B cell (primary cell): ENCODE measurements around the gene LAMTOR3. TPM values are rescaled to one million over a fixed set of nuclear protein-coding genes. Genes with fewer than 3 reads are reported as not detected.

Experiments used
- ATAC-seq: fragments of 200-7000 bp; cut with Tn5 transposase; one replicate; pipeline ENCODE4 v1.10.0; 2021; ENCODE audit warnings: low read depth, mild to moderate bottlenecking, moderate number of reproducible peaks, moderate library complexity
- CTCF ChIA-PET: fragments of 350-600 bp; sonication (Branson Sonifier 250); formaldehyde crosslinking; loops from one replicate; lab custom pipeline; 2021; ENCODE audit warnings: antibody characterized with exemption, inconsistent platforms; lab: Charles Lee
- POLR2A ChIA-PET: fragments of 350-600 bp; sonication (Branson Sonifier 250); formaldehyde crosslinking; loops from one replicate; lab custom pipeline; 2021; ENCODE audit warnings: antibody characterized with exemption; lab: Charles Lee
- DNase-seq: peaks from one replicate; pipeline ENCODE4 v3.0.0; 2013
- H2AFZ ChIP-seq: 2 replicates; pipeline ENCODE4 v1.6.1; 2012; ENCODE audit warnings: mild to moderate bottlenecking, low read depth, low read length; ENCODE audit not compliant: insufficient read depth, poor library complexity, severe bottlenecking
- H3K27ac ChIP-seq, 2 donors: 1 replicate in 1 of 2; 2 replicates in 1 of 2; pipeline ENCODE4 v1.5.1; 2012 to 2013; ENCODE audit warnings: low read length in 2 of 2, mild to moderate bottlenecking in 2 of 2, moderate library complexity in 1 of 2
- H3K27me3 ChIP-seq, 4 experiments: fragments of 200-600 bp in 1 of 4; sonication (generic) in 1 of 4; replicated peaks in 1 of 4; 1 replicate in 2 of 4; 2 replicates in 2 of 4; pipeline versions ENCODE4 v1.6.1 to v1.7.0; 2013 to 2016; ENCODE audit warnings: low read length in 3 of 4, mild to moderate bottlenecking in 2 of 4, mixed read lengths in 1 of 4, moderate library complexity in 1 of 4; ENCODE audit not compliant: insufficient read depth in 4 of 4, control insufficient read depth in 3 of 4; ENCODE audit errors: control extremely low read depth in 1 of 4
- H3K36me3 ChIP-seq, 2 experiments: replicated peaks in 1 of 2; 1 replicate in 1 of 2; 2 replicates in 1 of 2; pipeline versions ENCODE4 v1.6.1 to v1.7.1; 2013; ENCODE audit warnings: low read length in 1 of 2; ENCODE audit not compliant: insufficient read depth in 2 of 2, control insufficient read depth in 1 of 2; ENCODE audit errors: control extremely low read depth in 1 of 2, extremely low read depth in 1 of 2
- H3K4me1 ChIP-seq, 2 donors: fragments of 200-600 bp in 1 of 2; sonication (generic) in 1 of 2; 1 replicate in 1 of 2; 2 replicates in 1 of 2; pipeline versions ENCODE4 v1.5.1 to v1.6.1; 2013 to 2017; ENCODE audit warnings: low read length in 2 of 2; ENCODE audit not compliant: control insufficient read depth in 2 of 2, insufficient read depth in 2 of 2
- H3K4me2 ChIP-seq: replicated peaks from 2 replicates; pipeline ENCODE3; 2012; ENCODE audit warnings: mild to moderate bottlenecking, low read depth, low read length; ENCODE audit not compliant: poor library complexity, severe bottlenecking
- H3K4me3 ChIP-seq, 5 experiments: fragments of 200-600 bp in 1 of 5; sonication (generic) in 1 of 5; 1 replicate in 3 of 5; 2 replicates in 2 of 5; pipeline versions ENCODE4 v1.5.1 to v1.7.0; 2011 to 2016; ENCODE audit warnings: low read length in 4 of 5, mild to moderate bottlenecking in 4 of 5, low read depth in 2 of 5, control low read depth in 1 of 5, moderate library complexity in 1 of 5; ENCODE audit not compliant: insufficient read depth in 1 of 5; ENCODE audit errors: control extremely low read depth in 1 of 5, extremely low read depth in 1 of 5
- H3K79me2 ChIP-seq: fragments of 200-600 bp; sonication (generic); one replicate; pipeline ENCODE4 v1.6.0; 2016; ENCODE audit warnings: low read length; ENCODE audit not compliant: control insufficient read depth, insufficient read depth
- H3K9ac ChIP-seq: fragments of 200-600 bp; sonication (generic); 2 replicates; pipeline ENCODE4 v1.6.1; 2017; ENCODE audit warnings: mild to moderate bottlenecking, low read length, moderate library complexity
- H3K9me3 ChIP-seq, 3 donors: one replicate each; pipeline versions ENCODE4 v1.6.1 to v1.7.1; 2013; ENCODE audit warnings: low read length in 2 of 3; ENCODE audit not compliant: control insufficient read depth in 2 of 3, insufficient read depth in 1 of 3; ENCODE audit errors: control extremely low read depth in 1 of 3
- H4K20me1 ChIP-seq: 2 replicates; pipeline ENCODE4 v1.6.0; 2012; ENCODE audit warnings: mild to moderate bottlenecking, low read length; ENCODE audit not compliant: insufficient read depth, control insufficient read depth, poor library complexity, severe bottlenecking
- H3K27ac Mint-ChIP-seq: one replicate; pipeline ENCODE4 v1.8.0; 2021; ENCODE audit warnings: mixed read lengths
- H3K27me3 Mint-ChIP-seq: one replicate; pipeline ENCODE4 v1.8.0; 2021; ENCODE audit warnings: mixed read lengths
- H3K4me1 Mint-ChIP-seq: one replicate; pipeline ENCODE4 v1.8.0; 2021; ENCODE audit warnings: mixed read lengths
- H3K4me3 Mint-ChIP-seq: one replicate; pipeline ENCODE4 v1.8.0; 2021; ENCODE audit warnings: mixed read lengths
- H3K9me3 Mint-ChIP-seq: one replicate; pipeline ENCODE4 v1.8.0; 2022; ENCODE audit warnings: mixed read lengths; ENCODE audit not compliant: insufficient read depth
- EZH2 ChIP-seq: IDR thresholded peaks from 2 replicates; pipeline ENCODE4 v1.6.1; 2012; ENCODE audit warnings: borderline replicate concordance, low read depth, mild to moderate bottlenecking, moderate library complexity, low read length; ENCODE audit not compliant: insufficient read depth, poor library complexity, severe bottlenecking
- WGBS: methylation state at CpG from one replicate; pipeline ENCODE4 v1.1.5; 2013; ENCODE audit warnings: missing lambda C conversion rate; ENCODE audit not compliant: insufficient coverage; 5-methylcytosine and 5-hydroxymethylcytosine counted together
- intact Hi-C: fragments of 100-400 bp; cut with micrococcal nuclease; formaldehyde crosslinking; loops from one replicate; pipeline ENCODE4 v1.10.0; 2022
- polyA plus RNA-seq: library from polyadenylated mRNA; depleted of rRNA; stranded (reverse); fragments of >200 nt; gene quantifications from 2 replicates; pipeline ENCODE4 v1.2.3, GENCODE V29; 2012
- total RNA-seq, 2 donors: library from RNA; stranded (reverse); fragments of 120-200 nt in 1 of 2; gene quantifications; 1 replicate in 1 of 2; 2 replicates in 1 of 2; pipeline versions ENCODE4 v1.2.3 to v1.2.4, GENCODE V29; 2013 to 2022
- TF ChIP-seq, protein P1 (sequence below): fragments of 200-600 bp; IDR thresholded peaks from one replicate; pipeline ENCODE4 v1.8.0; 2022; ENCODE audit warnings: antibody characterized with exemption, mild to moderate bottlenecking

The LAMTOR3 gene
- total and polyA plus RNA-seq, 2 donors (not counting 1 experiment from before 2014, with no cell fraction given): 8.0 to 18.0 TPM

- TF ChIP-seq, protein P1, sequence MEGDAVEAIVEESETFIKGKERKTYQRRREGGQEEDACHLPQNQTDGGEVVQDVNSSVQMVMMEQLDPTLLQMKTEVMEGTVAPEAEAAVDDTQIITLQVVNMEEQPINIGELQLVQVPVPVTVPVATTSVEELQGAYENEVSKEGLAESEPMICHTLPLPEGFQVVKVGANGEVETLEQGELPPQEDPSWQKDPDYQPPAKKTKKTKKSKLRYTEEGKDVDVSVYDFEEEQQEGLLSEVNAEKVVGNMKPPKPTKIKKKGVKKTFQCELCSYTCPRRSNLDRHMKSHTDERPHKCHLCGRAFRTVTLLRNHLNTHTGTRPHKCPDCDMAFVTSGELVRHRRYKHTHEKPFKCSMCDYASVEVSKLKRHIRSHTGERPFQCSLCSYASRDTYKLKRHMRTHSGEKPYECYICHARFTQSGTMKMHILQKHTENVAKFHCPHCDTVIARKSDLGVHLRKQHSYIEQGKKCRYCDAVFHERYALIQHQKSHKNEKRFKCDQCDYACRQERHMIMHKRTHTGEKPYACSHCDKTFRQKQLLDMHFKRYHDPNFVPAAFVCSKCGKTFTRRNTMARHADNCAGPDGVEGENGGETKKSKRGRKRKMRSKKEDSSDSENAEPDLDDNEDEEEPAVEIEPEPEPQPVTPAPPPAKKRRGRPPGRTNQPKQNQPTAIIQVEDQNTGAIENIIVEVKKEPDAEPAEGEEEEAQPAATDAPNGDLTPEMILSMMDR: no peak
- no peak for TF ChIP-seq EZH2
- no peak for DNase-seq
- no peaks in the 10 kb centered on the region for H3K9me3 Mint-ChIP-seq
- ATAC-seq: no peak
- Histone ChIP-seq H3K9ac (no peak overlapping the region), H2AFZ (no peak overlapping the region), H3K4me3 (no peak overlapping the region), H3K4me2 (no peak overlapping the region), H3K36me3 (peaks cover 20 to 41% of the 10 kb centered on the region in 2 experiments), H4K20me1 (peaks cover 16% of the 10 kb centered on the region), H3K4me1 (peaks cover 32 to 40% of the 10 kb centered on the region in 2 donors), H3K27ac (peak overlapping the region in 1 of 2 donors; percentile 84), H3K79me2 (peaks cover 55% of the 10 kb centered on the region), H3K27me3 (no peaks in the 10 kb centered on the region), H3K9me3 (no peaks in the 10 kb centered on the region)
- intact Hi-C loops: no loop called here
- peak overlapping the region; percentile 57 for H3K27ac Mint-ChIP-seq
- no peak overlapping the region for H3K4me3 Mint-ChIP-seq
- ChIA-PET POLR2A (no interaction called here), CTCF (interaction anchor here (1.4 to 5.8 kb wide), 2 partner anchors 37 to 42 kb away, joined by 3 to 34 read pairs; partner anchors contain the start of gene DAPP1)
- WGBS: no CpG with 5 or more reads among the region's 1 CpG
- peaks cover 61% of the 10 kb centered on the region for H3K4me1 Mint-ChIP-seq
- no peaks in the 10 kb centered on the region for H3K27me3 Mint-ChIP-seq
These were observed 40.2 kb downstream of the LAMTOR3 start for GRCh38 chr4:99853999-99854398.

- H3K27me3 Mint-ChIP-seq: no peaks in the 10 kb centered on the region
- no peaks in the 10 kb centered on the region for H3K9me3 Mint-ChIP-seq
- Histone ChIP-seq H3K36me3 (peaks cover 19 to 41% of the 10 kb centered on the region in 2 experiments), H3K4me1 (peaks cover 32 to 37% of the 10 kb centered on the region in 2 donors), H3K4me3 (no peak overlapping the region), H3K27ac (peak overlapping the region in 1 of 2 donors; percentile 4), H3K9me3 (no peaks in the 10 kb centered on the region), H3K9ac (no peak overlapping the region), H2AFZ (no peak overlapping the region), H3K27me3 (no peaks in the 10 kb centered on the region), H3K4me2 (no peak overlapping the region), H4K20me1 (peaks cover 21% of the 10 kb centered on the region), H3K79me2 (peaks cover 48% of the 10 kb centered on the region)
- no peak for ATAC-seq
- POLR2A ChIA-PET: no interaction called here
- CTCF ChIA-PET: interaction anchor here (1.4 to 5.8 kb wide), 2 partner anchors 37 to 42 kb away, joined by 3 to 34 read pairs; partner anchors contain the start of gene DAPP1
- no peak overlapping the region for H3K4me3 Mint-ChIP-seq
- peak overlapping the region; percentile 0 for H3K27ac Mint-ChIP-seq
- DNase-seq: no peak
- WGBS: 100% methylated on average over 2 of the region's 3 CpGs
- peaks cover 66% of the 10 kb centered on the region for H3K4me1 Mint-ChIP-seq
- intact Hi-C loops: no loop called here
- TF ChIP-seq, protein P1: no peak
- no peak for TF ChIP-seq EZH2
These were observed 41.0 kb downstream of the LAMTOR3 start for GRCh38 chr4:99853190-99853589.
